Liver (tissue), 3 donors: Measurements from ENCODE around the gene ACLY.

Source experiments
- EGR1 ChIP-seq, 2 donors: IDR thresholded peaks; 2 replicates each; pipeline ENCODE4 v1.6.1; 2016 to 2018; ENCODE audit warnings: antibody characterized with exemption in 2 of 2, low read depth in 2 of 2
- RAD21 ChIP-seq, 2 donors: IDR thresholded peaks; 2 replicates each; pipeline ENCODE4 v1.6.1; 2016; ENCODE audit warnings: antibody characterized with exemption in 2 of 2, mild to moderate bottlenecking in 2 of 2
- SP1 ChIP-seq: IDR thresholded peaks from 2 replicates; pipeline ENCODE4 v1.6.1; 2018; ENCODE audit warnings: antibody characterized with exemption, mild to moderate bottlenecking
- YY1 ChIP-seq: IDR thresholded peaks from 2 replicates; pipeline ENCODE4 v1.6.1; 2016; ENCODE audit warnings: antibody characterized with exemption, mild to moderate bottlenecking
- TF ChIP-seq, protein P1 (sequence below): fragments of 150-350 bp; IDR thresholded peaks from 2 replicates; pipeline ENCODE4 v1.5.1; 2017; ENCODE audit warnings: improper control_type of control experiment, low read depth, low read length; ENCODE audit not compliant: missing input control
- TF ChIP-seq, protein P2 (sequence below): IDR thresholded peaks from 2 replicates; pipeline ENCODE4 v1.6.1; 2016; ENCODE audit warnings: antibody characterized with exemption
- TF ChIP-seq, protein P3 (sequence below): IDR thresholded peaks from 2 replicates; pipeline ENCODE4 v1.6.1; 2016; ENCODE audit warnings: antibody characterized with exemption
- TF ChIP-seq, protein P4 (sequence below): IDR thresholded peaks from 2 replicates; pipeline ENCODE4 v1.6.1; 2016; ENCODE audit warnings: antibody characterized with exemption
- donor health status: healthy.
- donor health status: healthy.

DNA sequence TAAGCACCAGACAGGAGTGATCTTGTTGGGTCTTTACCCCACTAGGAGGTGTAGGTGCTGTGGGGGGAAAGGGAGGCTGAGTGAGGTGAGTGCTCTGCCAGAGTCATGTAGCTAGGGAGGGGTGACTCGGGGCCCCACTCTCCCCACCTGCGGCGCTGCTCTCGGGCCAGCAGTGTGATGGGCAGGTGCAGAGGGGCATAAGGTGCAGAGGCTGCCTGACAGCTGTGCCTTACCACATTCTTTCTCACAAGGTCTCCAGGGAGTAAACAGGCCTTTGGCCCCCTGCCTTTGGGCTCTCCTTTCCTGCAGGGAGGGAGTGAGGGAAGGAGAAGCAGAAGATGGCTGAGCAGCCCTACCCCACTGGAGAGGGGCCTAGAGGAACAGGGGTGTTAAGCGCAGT is 43.4 kb upstream of the ACLY start:
- TF ChIP-seq, protein P1, sequence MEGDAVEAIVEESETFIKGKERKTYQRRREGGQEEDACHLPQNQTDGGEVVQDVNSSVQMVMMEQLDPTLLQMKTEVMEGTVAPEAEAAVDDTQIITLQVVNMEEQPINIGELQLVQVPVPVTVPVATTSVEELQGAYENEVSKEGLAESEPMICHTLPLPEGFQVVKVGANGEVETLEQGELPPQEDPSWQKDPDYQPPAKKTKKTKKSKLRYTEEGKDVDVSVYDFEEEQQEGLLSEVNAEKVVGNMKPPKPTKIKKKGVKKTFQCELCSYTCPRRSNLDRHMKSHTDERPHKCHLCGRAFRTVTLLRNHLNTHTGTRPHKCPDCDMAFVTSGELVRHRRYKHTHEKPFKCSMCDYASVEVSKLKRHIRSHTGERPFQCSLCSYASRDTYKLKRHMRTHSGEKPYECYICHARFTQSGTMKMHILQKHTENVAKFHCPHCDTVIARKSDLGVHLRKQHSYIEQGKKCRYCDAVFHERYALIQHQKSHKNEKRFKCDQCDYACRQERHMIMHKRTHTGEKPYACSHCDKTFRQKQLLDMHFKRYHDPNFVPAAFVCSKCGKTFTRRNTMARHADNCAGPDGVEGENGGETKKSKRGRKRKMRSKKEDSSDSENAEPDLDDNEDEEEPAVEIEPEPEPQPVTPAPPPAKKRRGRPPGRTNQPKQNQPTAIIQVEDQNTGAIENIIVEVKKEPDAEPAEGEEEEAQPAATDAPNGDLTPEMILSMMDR, result no peak
- no peak for TF ChIP-seq YY1
- TF ChIP-seq EGR1 (IDR thresholded peaks at IDR 0.05; ENCODE audit: low read depth in 2 of 2), result no peak
- TF ChIP-seq, protein P2, sequence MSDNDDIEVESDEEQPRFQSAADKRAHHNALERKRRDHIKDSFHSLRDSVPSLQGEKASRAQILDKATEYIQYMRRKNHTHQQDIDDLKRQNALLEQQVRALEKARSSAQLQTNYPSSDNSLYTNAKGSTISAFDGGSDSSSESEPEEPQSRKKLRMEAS, result no peak
- TF ChIP-seq, protein P3, sequence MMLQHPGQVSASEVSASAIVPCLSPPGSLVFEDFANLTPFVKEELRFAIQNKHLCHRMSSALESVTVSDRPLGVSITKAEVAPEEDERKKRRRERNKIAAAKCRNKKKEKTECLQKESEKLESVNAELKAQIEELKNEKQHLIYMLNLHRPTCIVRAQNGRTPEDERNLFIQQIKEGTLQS, result no peak
- TF ChIP-seq, protein P4, sequence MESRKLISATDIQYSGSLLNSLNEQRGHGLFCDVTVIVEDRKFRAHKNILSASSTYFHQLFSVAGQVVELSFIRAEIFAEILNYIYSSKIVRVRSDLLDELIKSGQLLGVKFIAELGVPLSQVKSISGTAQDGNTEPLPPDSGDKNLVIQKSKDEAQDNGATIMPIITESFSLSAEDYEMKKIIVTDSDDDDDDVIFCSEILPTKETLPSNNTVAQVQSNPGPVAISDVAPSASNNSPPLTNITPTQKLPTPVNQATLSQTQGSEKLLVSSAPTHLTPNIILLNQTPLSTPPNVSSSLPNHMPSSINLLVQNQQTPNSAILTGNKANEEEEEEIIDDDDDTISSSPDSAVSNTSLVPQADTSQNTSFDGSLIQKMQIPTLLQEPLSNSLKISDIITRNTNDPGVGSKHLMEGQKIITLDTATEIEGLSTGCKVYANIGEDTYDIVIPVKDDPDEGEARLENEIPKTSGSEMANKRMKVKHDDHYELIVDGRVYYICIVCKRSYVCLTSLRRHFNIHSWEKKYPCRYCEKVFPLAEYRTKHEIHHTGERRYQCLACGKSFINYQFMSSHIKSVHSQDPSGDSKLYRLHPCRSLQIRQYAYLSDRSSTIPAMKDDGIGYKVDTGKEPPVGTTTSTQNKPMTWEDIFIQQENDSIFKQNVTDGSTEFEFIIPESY, result no peak
- no peak for TF ChIP-seq RAD21 (IDR thresholded peaks at IDR 0.05)
- TF ChIP-seq SP1, result no peak
